ENCODE results near the gene CCDC88B. TPM values are rescaled to one million over a fixed set of nuclear protein-coding genes. Genes with fewer than 3 reads are reported as not detected.

CCDC88B gene
- total RNA-seq, 1 donor, result 1.2 TPM

DNA sequence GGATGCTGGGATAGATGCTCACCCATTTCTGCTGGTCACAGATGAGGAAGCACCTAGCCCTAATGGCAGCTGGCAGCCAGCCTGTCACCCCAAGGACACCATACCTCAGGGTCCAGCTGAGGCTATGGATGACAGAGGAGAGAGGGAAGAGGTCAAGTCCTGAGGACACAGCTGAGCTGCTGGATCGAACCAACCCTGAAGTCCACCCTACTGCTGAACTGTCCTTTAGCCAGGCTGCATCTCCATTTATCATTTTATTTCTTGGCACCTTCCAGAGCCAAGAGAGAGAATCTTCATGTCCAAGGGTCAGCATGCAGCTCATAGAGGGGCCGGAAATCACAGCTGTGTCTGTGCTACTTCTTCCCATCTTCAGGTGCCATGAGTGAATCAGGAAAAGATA, 49.8 kb downstream of the CCDC88B start:
- no peak overlapping the region for H3K4me3 ChIP-seq (ENCODE audit: low read depth, low read length)
- TF ChIP-seq, protein P1, sequence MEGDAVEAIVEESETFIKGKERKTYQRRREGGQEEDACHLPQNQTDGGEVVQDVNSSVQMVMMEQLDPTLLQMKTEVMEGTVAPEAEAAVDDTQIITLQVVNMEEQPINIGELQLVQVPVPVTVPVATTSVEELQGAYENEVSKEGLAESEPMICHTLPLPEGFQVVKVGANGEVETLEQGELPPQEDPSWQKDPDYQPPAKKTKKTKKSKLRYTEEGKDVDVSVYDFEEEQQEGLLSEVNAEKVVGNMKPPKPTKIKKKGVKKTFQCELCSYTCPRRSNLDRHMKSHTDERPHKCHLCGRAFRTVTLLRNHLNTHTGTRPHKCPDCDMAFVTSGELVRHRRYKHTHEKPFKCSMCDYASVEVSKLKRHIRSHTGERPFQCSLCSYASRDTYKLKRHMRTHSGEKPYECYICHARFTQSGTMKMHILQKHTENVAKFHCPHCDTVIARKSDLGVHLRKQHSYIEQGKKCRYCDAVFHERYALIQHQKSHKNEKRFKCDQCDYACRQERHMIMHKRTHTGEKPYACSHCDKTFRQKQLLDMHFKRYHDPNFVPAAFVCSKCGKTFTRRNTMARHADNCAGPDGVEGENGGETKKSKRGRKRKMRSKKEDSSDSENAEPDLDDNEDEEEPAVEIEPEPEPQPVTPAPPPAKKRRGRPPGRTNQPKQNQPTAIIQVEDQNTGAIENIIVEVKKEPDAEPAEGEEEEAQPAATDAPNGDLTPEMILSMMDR (IDR thresholded peaks at IDR 0.05; ENCODE audit: insufficient read depth, low read length), result no peak

DNA sequence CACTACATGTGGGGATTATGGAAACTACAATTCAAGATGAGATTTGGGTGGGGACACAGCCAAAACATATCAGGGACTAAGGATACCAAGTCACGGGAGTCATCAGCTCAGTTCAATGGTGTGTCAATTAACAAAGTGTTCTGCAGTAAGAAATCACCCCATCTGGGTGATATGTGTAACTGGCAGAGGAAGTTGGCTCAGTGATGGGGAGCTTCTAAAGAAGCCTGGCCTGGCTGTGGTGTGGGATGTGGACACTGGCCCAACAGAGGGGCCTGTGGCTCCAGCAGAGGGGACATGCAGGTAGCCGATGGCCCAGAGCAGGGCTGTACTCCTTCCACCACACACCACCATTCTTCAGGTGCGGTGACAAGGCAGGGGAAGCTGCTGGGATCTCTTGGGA, 50.6 kb downstream of the CCDC88B start:
- H3K4me3 ChIP-seq (ENCODE audit: low read depth, low read length), result no peak overlapping the region
- TF ChIP-seq, protein P1 (IDR thresholded peaks at IDR 0.05; ENCODE audit: insufficient read depth, low read length), result no peak
- no peak for DNase-seq (ENCODE audit: low read depth)

More for the DNA sequence above, 49.8 kb downstream of the CCDC88B start:
- DNase-seq (ENCODE audit: low read depth), result no peak

DNA sequence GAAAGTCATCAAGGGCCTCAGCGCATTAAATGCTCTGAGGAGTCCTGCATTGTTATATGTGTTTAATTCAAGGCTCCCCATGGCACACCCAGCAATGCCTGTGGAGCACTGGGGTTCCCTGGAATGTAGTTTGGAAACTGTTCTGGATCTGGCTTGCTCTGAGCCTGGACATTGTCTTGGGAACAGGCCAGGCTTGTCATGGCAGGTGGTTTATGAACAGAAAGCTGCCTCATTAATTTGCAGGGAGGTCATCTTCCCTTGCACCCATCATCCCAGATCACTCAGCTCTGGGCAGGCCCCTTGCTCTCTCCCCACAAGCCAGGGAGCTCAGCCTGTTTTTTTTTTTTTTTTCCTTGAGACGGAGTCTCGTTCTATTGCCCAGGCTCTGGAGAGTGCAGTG, 51.8 kb downstream of the CCDC88B start:
- no peak overlapping the region for H3K4me3 ChIP-seq (ENCODE audit: low read depth, low read length)
- TF ChIP-seq, protein P1 (IDR thresholded peaks at IDR 0.05; ENCODE audit: insufficient read depth, low read length), result no peak

DNA sequence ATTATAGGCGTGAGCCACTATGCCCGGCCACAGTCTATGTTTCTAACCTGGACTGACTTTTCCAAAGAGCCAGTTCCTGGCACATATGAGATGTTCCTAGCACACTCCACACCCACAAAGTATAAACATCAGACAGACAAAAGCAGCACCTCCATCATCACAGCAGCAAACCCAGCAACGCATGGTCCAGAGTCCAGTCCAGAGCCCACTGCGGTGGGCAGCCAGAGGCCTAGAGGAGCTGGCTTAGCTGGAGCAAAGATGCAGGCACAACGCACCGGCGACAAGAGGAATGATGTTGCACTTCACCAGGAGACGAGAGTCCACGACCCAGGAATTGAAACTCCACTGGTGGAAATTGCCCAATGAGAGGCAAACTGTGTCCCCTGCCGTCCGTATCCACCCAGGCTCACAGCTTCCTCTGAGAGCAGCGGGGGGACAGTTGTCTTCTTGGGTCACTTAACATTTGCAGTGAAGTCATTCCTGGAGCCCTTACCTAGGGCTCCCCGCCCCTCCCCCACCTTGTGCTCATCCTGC, 55.6 kb downstream of the CCDC88B start:
- TF ChIP-seq, protein P1 (IDR thresholded peaks at IDR 0.05; ENCODE audit: insufficient read depth, low read length), result no peak
- DNase-seq (ENCODE audit: low read depth), result no peak
- H3K4me3 ChIP-seq (ENCODE audit: low read depth, low read length), result no peak overlapping the region

More for the DNA sequence above, 51.8 kb downstream of the CCDC88B start:
- peak; percentile 19 for DNase-seq (ENCODE audit: low read depth)

DNA sequence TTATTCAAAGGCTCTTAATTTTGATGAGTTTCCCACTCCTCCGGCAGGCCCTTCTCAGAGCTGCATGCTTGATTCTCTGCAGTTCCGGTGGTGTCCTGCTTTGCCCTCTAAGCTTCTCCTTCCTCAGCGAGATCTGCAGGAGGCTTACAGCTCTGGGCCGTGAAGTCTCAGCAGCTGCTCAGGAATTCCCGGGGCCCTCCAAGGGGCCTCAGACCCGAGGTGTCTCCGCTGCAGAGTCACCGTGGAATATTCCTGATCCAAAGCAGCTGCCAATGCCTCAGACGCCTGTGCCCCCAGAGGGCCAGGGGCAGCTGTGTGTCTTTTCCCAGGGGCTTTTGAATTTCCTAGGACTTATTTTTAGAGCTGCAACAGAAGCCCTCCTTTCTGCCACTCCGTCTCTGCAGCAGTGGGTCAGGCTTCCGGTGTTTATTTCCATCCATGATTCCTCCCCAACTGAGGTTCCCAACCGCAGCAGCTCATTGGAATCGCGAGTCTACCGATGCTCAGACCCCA, 56.1 kb downstream of the CCDC88B start:
- no peak overlapping the region for H3K4me3 ChIP-seq (ENCODE audit: low read depth, low read length)
- DNase-seq (ENCODE audit: low read depth), result no peak
- TF ChIP-seq, protein P1 (IDR thresholded peaks at IDR 0.05; ENCODE audit: insufficient read depth, low read length), result no peak

DNA sequence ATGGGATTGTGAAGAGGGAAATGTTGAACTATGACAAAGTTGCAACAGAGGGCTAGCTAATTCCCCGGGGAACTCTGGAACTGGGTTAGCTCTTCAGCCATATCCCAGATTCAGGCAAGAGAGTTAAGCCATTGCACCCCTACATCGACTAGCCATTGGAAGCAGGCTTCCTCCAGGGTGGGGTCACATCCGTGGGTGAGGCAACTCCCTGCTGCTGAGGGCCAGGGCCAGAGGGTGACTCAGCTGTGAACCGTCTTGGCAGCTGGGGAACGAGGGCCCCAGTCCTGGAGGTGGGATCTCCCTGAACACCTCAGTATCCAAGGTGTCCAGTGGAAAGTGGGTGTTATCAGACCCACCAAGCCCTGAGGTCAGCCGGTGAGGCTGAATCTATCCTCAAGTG, 60.1 kb downstream of the CCDC88B start:
- no peak overlapping the region for H3K4me3 ChIP-seq (ENCODE audit: low read depth, low read length)
- TF ChIP-seq, protein P1 (IDR thresholded peaks at IDR 0.05; ENCODE audit: insufficient read depth, low read length), result no peak
- DNase-seq (ENCODE audit: low read depth), result peak; percentile 51

DNA sequence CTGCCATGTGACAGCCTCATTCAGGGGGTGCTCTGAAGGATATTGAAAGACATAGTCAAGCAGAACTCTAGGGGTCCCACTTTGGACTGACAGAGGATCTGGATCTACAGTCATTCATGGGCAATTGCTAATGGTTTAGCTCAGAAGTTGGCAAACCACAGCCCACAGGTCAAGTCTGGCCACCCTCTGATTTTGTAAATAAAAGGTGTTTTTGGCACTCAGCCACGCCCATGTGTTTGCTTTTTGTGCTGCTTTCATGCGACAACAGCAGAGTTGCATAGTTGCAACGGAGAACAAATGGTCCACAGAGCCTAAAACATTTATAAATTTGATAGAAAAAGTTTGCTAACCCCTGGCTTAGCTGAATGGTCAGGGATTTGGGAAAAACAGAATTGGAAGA, 60.7 kb downstream of the CCDC88B start:
- no peak for DNase-seq (ENCODE audit: low read depth)
- TF ChIP-seq, protein P1 (IDR thresholded peaks at IDR 0.05; ENCODE audit: insufficient read depth, low read length), result no peak
- no peak overlapping the region for H3K4me3 ChIP-seq (ENCODE audit: low read depth, low read length)
